K562 (cell line): ENCODE measurements around the gene TTC27. TPM values are rescaled to one million over a fixed set of nuclear protein-coding genes. Genes with fewer than 3 reads are reported as not detected.

Experiments
- ATAC-seq: fragments of 200-7000 bp; cut with Tn5 transposase; 3 replicates; pipeline ENCODE4 v1.9.1; 2020; ENCODE audit warnings: moderate library complexity
- BruUV-seq: library from RNA; stranded (reverse); fragments of 400-500 nt; replicated peaks from 2 replicates; lab custom pipeline; 2021; lab: Mats Ljungman, UMichigan
- CTCF ChIA-PET: fragments of 300-600 bp; formaldehyde crosslinking; extraction: SDS; loops from one replicate; lab custom pipeline; 2021; ENCODE audit warnings: low intra/inter-chr PET ratio; lab: Yijun Ruan, JAX
- POLR2A ChIA-PET: fragments of 300-600, 350-650 bp; sonication (Branson Sonifier 250); formaldehyde crosslinking; extraction: SDS; loops from one replicate; lab custom pipeline; 2021; ENCODE audit warnings: antibody characterized with exemption, inconsistent platforms; lab: Yijun Ruan, JAX
- DNase-seq, 4 experiments: peaks; one replicate each; pipeline versions ENCODE4 v3.0.0 to v3.0.0-alpha.2; 2011 to 2018; ENCODE audit warnings: low spot score in 3 of 4, mixed read lengths in 3 of 4; ENCODE audit errors: extremely low read depth in 1 of 4
- FAIRE-seq: peaks from 2 replicates; lab custom pipeline; 2011; peaks lifted over from hg19 to GRCh38; lab: Jason Lieb, UNC
- H2AFZ ChIP-seq: 2 replicates; pipeline ENCODE4 v1.6.0; 2011; ENCODE audit warnings: low read depth, low read length, control low read depth, inconsistent platforms
- H3K27ac ChIP-seq: fragments of 200-600 bp; 3 replicates; pipeline ENCODE4 v1.8.0; 2011; ENCODE audit warnings: low read depth, mild to moderate bottlenecking, control low read depth, inconsistent platforms, low read length, moderate library complexity, mixed read lengths; ENCODE audit errors: extremely low read depth
- H3K27me3 ChIP-seq, 2 experiments: fragments of 300-600 bp in 1 of 2; 2 replicates in 1 of 2; 3 replicates in 1 of 2; pipeline versions ENCODE4 v1.6.0 to v1.8.0; 2011; ENCODE audit warnings: inconsistent platforms in 2 of 2, low read length in 2 of 2, mild to moderate bottlenecking in 1 of 2, mixed read lengths in 1 of 2, moderate library complexity in 1 of 2; ENCODE audit not compliant: control insufficient read depth in 2 of 2, insufficient read depth in 2 of 2
- H3K36me3 ChIP-seq: fragments of 300-600 bp; 3 replicates; pipeline ENCODE4 v1.8.0; 2011; ENCODE audit warnings: mild to moderate bottlenecking, low read length, inconsistent platforms; ENCODE audit not compliant: control insufficient read depth, insufficient read depth
- H3K4me1 ChIP-seq, 2 experiments: fragments of 200-600 bp in 1 of 2; replicated peaks in 1 of 2; 2 replicates in 1 of 2; 3 replicates in 1 of 2; pipeline versions ENCODE4 v1.5.1 to v1.8.0; 2011; ENCODE audit warnings: inconsistent platforms in 2 of 2, low read length in 2 of 2, mild to moderate bottlenecking in 1 of 2, mixed read lengths in 1 of 2, moderate library complexity in 1 of 2; ENCODE audit not compliant: control insufficient read depth in 2 of 2, insufficient read depth in 2 of 2
- H3K4me2 ChIP-seq: 2 replicates; pipeline ENCODE4 v1.6.1; 2011; ENCODE audit warnings: low read length, control low read depth, inconsistent platforms, mixed read lengths; ENCODE audit not compliant: insufficient read depth
- H3K4me3 ChIP-seq: fragments of 200-600 bp; sonication (generic), shearing (Covaris generic); 2 replicates; pipeline ENCODE4 v1.5.1; 2016; ENCODE audit warnings: control low read depth, inconsistent platforms
- H3K79me2 ChIP-seq: fragments of 200-600 bp; 3 replicates; pipeline ENCODE4 v1.8.0; 2011; ENCODE audit warnings: low read length, inconsistent platforms; ENCODE audit not compliant: control insufficient read depth, insufficient read depth
- H3K9ac ChIP-seq, 2 experiments: 2 replicates each; pipeline versions ENCODE4 v1.6.0 to v1.6.1; 2011; ENCODE audit warnings: low read depth in 2 of 2, low read length in 2 of 2, control low read depth in 1 of 2, inconsistent platforms in 1 of 2, mild to moderate bottlenecking in 1 of 2, mixed read lengths in 1 of 2; ENCODE audit not compliant: insufficient read depth in 1 of 2
- H3K9me1 ChIP-seq: one replicate; pipeline ENCODE4 v1.6.0; 2011; ENCODE audit warnings: inconsistent platforms, mild to moderate bottlenecking, low read length, moderate library complexity; ENCODE audit not compliant: control insufficient read depth, insufficient read depth
- H3K9me3 ChIP-seq: replicated peaks from 2 replicates; pipeline ENCODE4 v1.5.1; 2011; ENCODE audit warnings: low read depth, low read length, inconsistent platforms; ENCODE audit not compliant: control insufficient read depth, insufficient read depth
- H4K20me1 ChIP-seq: replicated peaks from 2 replicates; pipeline ENCODE4 v1.6.1; 2011; ENCODE audit warnings: low read length, inconsistent platforms, mixed read lengths; ENCODE audit not compliant: control insufficient read depth, insufficient read depth
- CREBBP ChIP-seq: IDR thresholded peaks from one replicate; pipeline ENCODE4 v1.6.1; 2012; ENCODE audit warnings: low read depth, mild to moderate bottlenecking, control low read depth, inconsistent platforms, low read length
- NCOA4 ChIP-seq: fragments of 450-650 bp; IDR thresholded peaks from 2 replicates; pipeline ENCODE4 v1.6.1; 2018; ENCODE audit warnings: mild to moderate bottlenecking; ENCODE audit not compliant: partially characterized antibody
- NONO ChIP-seq, 2 experiments: fragments of 200-400 bp in 1 of 2; fragments of 450-650 bp in 1 of 2; formaldehyde crosslinking in 1 of 2; IDR thresholded peaks; 2 replicates each; pipeline ENCODE4 v1.6.1; 2017; ENCODE audit warnings: low read depth in 2 of 2, mild to moderate bottlenecking in 2 of 2, moderate library complexity in 2 of 2, low read length in 1 of 2
- WGBS: fragments of 100-300 bp; shearing (Covaris generic); methylation state at CpG from one replicate; pipeline ENCODE4 v1.1.6; 2016; ENCODE audit warnings: low coverage, mixed read lengths; ENCODE audit not compliant: insufficient coverage; ENCODE audit errors: missing lambda C conversion rate; 5-methylcytosine and 5-hydroxymethylcytosine counted together
- in situ Hi-C: fragments of 300-500 bp; cut with MboI; formaldehyde crosslinking; loops from 4 replicates; pipeline ENCODE4 v1.15.0; 2018; ENCODE audit warnings: inconsistent platforms, mixed read lengths
- intact Hi-C: fragments of 100-400 bp; cut with micrococcal nuclease; formaldehyde crosslinking; loops from 2 replicates; pipeline ENCODE4 v1.14.2; 2022
- polyA plus RNA-seq, 8 experiments: library from polyadenylated mRNA; depleted of rRNA in 4 of 8; stranded (reverse) in 5 of 8; unstranded in 3 of 8; fragments of >200 nt; fragmentation: Nextera tagmentation in 2 of 8; fragmentation: Illumina TruSeq in 1 of 8; extraction: Ambion mirVana in 2 of 8; extraction: Trizol in 1 of 8; gene quantifications; 2 replicates each; pipeline versions ENCODE4 v1.2.1 to v1.2.3, GENCODE V29; 2011 to 2014; ENCODE audit warnings: inconsistent platforms in 1 of 8, missing spikeins in 1 of 8
- total RNA-seq, 7 experiments: library from RNA; depleted of rRNA in 6 of 7; stranded (reverse); fragments of >200 nt in 6 of 7; fragmentation: Illumina TruSeq in 2 of 7; extraction: Trizol in 2 of 7; gene quantifications; 2 replicates each; pipeline versions ENCODE4 v1.2.1 to v1.2.3, GENCODE V29; 2011 to 2021; ENCODE audit warnings: low replicate concordance in 1 of 7
- TF ChIP-seq, protein P1 (sequence below), 2 experiments: fragments of 150-350 bp in 1 of 2; IDR thresholded peaks; 2 replicates each; pipeline ENCODE4 v1.6.1; 2012 to 2016; ENCODE audit warnings: low read depth in 2 of 2, low read length in 2 of 2, mild to moderate bottlenecking in 1 of 2, moderate library complexity in 1 of 2
- TF ChIP-seq, protein P2 (sequence below): IDR thresholded peaks from 2 replicates; pipeline ENCODE4 v1.6.1; 2012; ENCODE audit warnings: low read depth, low read length, improper control_type of control experiment, borderline replicate concordance

The TTC27 gene
- total and polyA plus RNA-seq, 9 of the 15 experiments (the other 6 are each of a cell fraction or from before 2014, with no cell fraction given) = 44.3 to 93.4 (median 57.3) TPM

DNA sequence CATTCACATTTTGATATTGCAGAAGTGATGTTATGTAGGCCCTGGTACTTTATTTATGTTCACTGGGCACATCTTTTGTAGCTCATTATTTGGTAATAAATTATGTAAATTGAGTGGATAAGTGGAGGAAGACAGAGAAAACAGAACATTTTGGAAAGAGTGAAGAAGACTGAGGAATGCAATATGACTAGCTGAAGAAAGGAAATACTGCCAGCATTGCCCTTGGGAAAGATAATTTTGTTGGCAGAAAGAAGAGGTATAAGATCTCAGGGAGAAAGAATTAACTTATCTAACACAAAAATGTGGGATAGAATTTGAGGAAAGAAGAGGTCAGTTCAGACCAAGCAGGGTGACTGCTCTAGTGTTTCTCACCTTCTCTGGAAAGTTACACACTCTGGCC, 118.8 kb downstream of the TTC27 start (continued):
- TF ChIP-seq, protein P1, sequence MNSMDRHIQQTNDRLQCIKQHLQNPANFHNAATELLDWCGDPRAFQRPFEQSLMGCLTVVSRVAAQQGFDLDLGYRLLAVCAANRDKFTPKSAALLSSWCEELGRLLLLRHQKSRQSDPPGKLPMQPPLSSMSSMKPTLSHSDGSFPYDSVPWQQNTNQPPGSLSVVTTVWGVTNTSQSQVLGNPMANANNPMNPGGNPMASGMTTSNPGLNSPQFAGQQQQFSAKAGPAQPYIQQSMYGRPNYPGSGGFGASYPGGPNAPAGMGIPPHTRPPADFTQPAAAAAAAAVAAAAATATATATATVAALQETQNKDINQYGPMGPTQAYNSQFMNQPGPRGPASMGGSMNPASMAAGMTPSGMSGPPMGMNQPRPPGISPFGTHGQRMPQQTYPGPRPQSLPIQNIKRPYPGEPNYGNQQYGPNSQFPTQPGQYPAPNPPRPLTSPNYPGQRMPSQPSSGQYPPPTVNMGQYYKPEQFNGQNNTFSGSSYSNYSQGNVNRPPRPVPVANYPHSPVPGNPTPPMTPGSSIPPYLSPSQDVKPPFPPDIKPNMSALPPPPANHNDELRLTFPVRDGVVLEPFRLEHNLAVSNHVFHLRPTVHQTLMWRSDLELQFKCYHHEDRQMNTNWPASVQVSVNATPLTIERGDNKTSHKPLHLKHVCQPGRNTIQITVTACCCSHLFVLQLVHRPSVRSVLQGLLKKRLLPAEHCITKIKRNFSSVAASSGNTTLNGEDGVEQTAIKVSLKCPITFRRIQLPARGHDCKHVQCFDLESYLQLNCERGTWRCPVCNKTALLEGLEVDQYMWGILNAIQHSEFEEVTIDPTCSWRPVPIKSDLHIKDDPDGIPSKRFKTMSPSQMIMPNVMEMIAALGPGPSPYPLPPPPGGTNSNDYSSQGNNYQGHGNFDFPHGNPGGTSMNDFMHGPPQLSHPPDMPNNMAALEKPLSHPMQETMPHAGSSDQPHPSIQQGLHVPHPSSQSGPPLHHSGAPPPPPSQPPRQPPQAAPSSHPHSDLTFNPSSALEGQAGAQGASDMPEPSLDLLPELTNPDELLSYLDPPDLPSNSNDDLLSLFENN (IDR thresholded peaks at IDR 0.05; ENCODE audit: low read depth in 2 of 2, low read length in 2 of 2) = no peak
- TF ChIP-seq, protein P2, sequence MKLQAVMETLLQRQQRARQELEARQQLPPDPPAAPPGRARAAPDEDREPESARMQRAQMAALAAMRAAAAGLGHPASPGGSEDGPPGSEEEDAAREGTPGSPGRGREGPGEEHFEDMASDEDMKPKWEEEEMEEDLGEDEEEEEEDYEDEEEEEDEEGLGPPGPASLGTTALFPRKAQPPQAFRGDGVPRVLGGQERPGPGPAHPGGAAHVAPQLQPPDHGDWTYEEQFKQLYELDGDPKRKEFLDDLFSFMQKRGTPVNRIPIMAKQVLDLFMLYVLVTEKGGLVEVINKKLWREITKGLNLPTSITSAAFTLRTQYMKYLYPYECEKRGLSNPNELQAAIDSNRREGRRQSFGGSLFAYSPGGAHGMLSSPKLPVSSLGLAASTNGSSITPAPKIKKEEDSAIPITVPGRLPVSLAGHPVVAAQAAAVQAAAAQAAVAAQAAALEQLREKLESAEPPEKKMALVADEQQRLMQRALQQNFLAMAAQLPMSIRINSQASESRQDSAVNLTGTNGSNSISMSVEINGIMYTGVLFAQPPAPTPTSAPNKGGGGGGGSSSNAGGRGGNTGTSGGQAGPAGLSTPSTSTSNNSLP = no peak
- TF ChIP-seq CREBBP (no peak), NCOA4 (no peak)
- TF ChIP-seq, all 486 proteins: peak for 0

DNA sequence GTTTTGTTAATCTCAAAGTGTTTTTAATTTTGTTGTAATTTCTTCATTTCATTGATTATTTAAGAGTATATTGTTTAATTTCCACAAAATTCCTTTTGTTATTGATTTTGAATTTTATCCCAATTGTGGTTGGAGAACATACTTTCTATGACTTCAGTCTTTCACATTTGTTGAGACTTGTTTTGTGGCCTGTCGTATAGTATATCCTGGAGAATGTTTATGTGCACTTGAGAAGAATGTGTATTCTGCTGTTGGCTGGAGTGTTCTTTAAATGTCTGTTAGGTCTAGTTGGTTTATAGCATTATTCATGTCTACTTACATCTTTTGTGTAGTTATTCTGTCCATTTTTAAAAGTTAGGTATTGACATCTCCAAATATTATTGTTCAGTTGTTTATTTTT, 120.3 kb downstream of the TTC27 start:
- H3K9me3 ChIP-seq = no peaks in the 10 kb centered on the region
- no TSS peak for BruUV-seq
- H3K36me3 ChIP-seq = peaks cover 31% of the 10 kb centered on the region; the same call in 2 of the 3 replicates
- no peak for TF ChIP-seq NONO (IDR thresholded peaks at IDR 0.05; ENCODE audit: low read depth in 2 of 2, low read length in 1 of 2)
- H3K4me2 ChIP-seq = no peak overlapping the region
- in situ Hi-C loops (no loop called here), intact Hi-C loops (no loop called here)
- H3K27ac ChIP-seq = no peak overlapping the region
- CTCF ChIA-PET = no interaction called here
- 89% methylated on average over 1 of the region's 1 CpG for WGBS
- DNase-seq (no peak), ATAC-seq (no peak), FAIRE-seq (no peak)
- POLR2A ChIA-PET = no interaction called here
- H4K20me1 ChIP-seq = no peaks in the 10 kb centered on the region
- no peaks in the 10 kb centered on the region for H3K27me3 ChIP-seq
- no peaks in the 10 kb centered on the region for H3K9me1 ChIP-seq
- H2AFZ ChIP-seq = no peak overlapping the region
- H3K4me3 ChIP-seq = no peak overlapping the region
- no peaks in the 10 kb centered on the region for H3K4me1 ChIP-seq
- H3K9ac ChIP-seq = no peak overlapping the region
- H3K79me2 ChIP-seq = no peaks in the 10 kb centered on the region
